Common myeloid progenitor, CD34-positive (primary cell): Measurements from ENCODE around the gene MEF2A.

Experiments used
- CTCF ChIA-PET: fragments of 350-600 bp; sonication (Branson Sonifier 250); formaldehyde crosslinking; loops from one replicate; lab custom pipeline; 2021; ENCODE audit warnings: antibody characterized with exemption; lab: Charles Lee
- POLR2A ChIA-PET: fragments of 350-600 bp; sonication (Branson Sonifier 250); formaldehyde crosslinking; loops from one replicate; lab custom pipeline; 2021; ENCODE audit warnings: antibody characterized with exemption; lab: Charles Lee
- DNase-seq, 3 donors: peaks; one replicate each; pipeline versions ENCODE4 v3.0.0 to v3.0.0-alpha.2; 2013
- H3K27ac ChIP-seq, 2 experiments: 1 replicate in 1 of 2; 2 replicates in 1 of 2; pipeline ENCODE4 v1.7.0; 2013; ENCODE audit warnings: inconsistent platforms in 2 of 2, low read length in 2 of 2, mild to moderate bottlenecking in 2 of 2, low read depth in 1 of 2, moderate library complexity in 1 of 2; ENCODE audit not compliant: severe bottlenecking in 2 of 2, insufficient read depth in 1 of 2, poor library complexity in 1 of 2
- H3K27me3 ChIP-seq, 5 experiments: replicated peaks in 2 of 5; 1 replicate in 3 of 5; 2 replicates in 2 of 5; pipeline versions ENCODE4 v1.6.1 to v1.7.0; 2013; ENCODE audit warnings: low read length in 4 of 5, mild to moderate bottlenecking in 2 of 5, moderate library complexity in 2 of 5, inconsistent platforms in 1 of 5; ENCODE audit not compliant: insufficient read depth in 5 of 5, control insufficient read depth in 4 of 5
- H3K36me3 ChIP-seq, 4 experiments: 1 replicate in 2 of 4; 2 replicates in 2 of 4; pipeline versions ENCODE4 v1.6.1 to v1.7.0; 2013; ENCODE audit warnings: low read length in 3 of 4, control low read depth in 1 of 4, mild to moderate bottlenecking in 1 of 4; ENCODE audit not compliant: control insufficient read depth in 4 of 4, insufficient read depth in 4 of 4
- H3K4me1 ChIP-seq, 4 experiments: 1 replicate in 3 of 4; 2 replicates in 1 of 4; pipeline versions ENCODE4 v1.6.1 to v1.7.1; 2013; ENCODE audit warnings: low read length in 3 of 4, mild to moderate bottlenecking in 3 of 4, control low read depth in 1 of 4, inconsistent platforms in 1 of 4, moderate library complexity in 1 of 4; ENCODE audit not compliant: control insufficient read depth in 4 of 4, insufficient read depth in 4 of 4; ENCODE audit errors: control extremely low read depth in 1 of 4
- H3K4me3 ChIP-seq, 7 experiments: 1 replicate in 4 of 7; 2 replicates in 3 of 7; pipeline versions ENCODE4 v1.5.1 to v1.7.0; 2013; ENCODE audit warnings: mild to moderate bottlenecking in 7 of 7, low read length in 6 of 7, moderate library complexity in 6 of 7, inconsistent platforms in 2 of 7, low read depth in 2 of 7, control low read depth in 1 of 7; ENCODE audit not compliant: insufficient read depth in 4 of 7, control insufficient read depth in 1 of 7; ENCODE audit errors: extremely low read depth in 1 of 7
- H3K9me3 ChIP-seq, 5 experiments: 1 replicate in 4 of 5; 2 replicates in 1 of 5; pipeline versions ENCODE4 v1.6.1 to v1.7.1; 2013; ENCODE audit warnings: low read length in 4 of 5, mild to moderate bottlenecking in 2 of 5, inconsistent platforms in 1 of 5, low read depth in 1 of 5, moderate library complexity in 1 of 5; ENCODE audit not compliant: control insufficient read depth in 4 of 5, insufficient read depth in 2 of 5; ENCODE audit errors: control extremely low read depth in 1 of 5
- WGBS: methylation state at CpG from one replicate; pipeline ENCODE4 v1.1.5; 2013; ENCODE audit not compliant: insufficient coverage; 5-methylcytosine and 5-hydroxymethylcytosine counted together

The MEF2A gene

DNA sequence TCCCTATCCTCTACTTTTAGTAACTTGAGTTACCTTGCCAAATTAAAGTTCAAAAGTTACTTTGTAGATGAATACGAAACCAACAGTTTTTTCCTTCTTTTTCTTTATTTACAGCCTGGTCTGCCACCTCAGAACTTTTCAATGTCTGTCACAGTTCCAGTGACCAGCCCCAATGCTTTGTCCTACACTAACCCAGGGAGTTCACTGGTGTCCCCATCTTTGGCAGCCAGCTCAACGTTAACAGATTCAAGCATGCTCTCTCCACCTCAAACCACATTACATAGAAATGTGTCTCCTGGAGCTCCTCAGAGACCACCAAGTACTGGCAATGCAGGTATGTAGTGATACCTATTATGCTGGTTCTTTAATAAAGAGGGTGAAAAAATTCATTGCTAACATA, 108.5 kb downstream of the MEF2A start:
- Histone ChIP-seq H3K9me3 (no peaks in the 10 kb centered on the region), H3K27ac (no peak overlapping the region), H3K4me3 (no peak overlapping the region), H3K4me1 (no peaks in the 10 kb centered on the region), H3K27me3 (no peaks in the 10 kb centered on the region), H3K36me3 (peaks cover 8 to 49% (median 26%) of the 10 kb centered on the region in 4 experiments)
- DNase-seq: no peak
- WGBS: no CpG with 5 or more reads among the region's 2 CpGs
- CTCF ChIA-PET: no interaction called here
- POLR2A ChIA-PET: no interaction called here

DNA sequence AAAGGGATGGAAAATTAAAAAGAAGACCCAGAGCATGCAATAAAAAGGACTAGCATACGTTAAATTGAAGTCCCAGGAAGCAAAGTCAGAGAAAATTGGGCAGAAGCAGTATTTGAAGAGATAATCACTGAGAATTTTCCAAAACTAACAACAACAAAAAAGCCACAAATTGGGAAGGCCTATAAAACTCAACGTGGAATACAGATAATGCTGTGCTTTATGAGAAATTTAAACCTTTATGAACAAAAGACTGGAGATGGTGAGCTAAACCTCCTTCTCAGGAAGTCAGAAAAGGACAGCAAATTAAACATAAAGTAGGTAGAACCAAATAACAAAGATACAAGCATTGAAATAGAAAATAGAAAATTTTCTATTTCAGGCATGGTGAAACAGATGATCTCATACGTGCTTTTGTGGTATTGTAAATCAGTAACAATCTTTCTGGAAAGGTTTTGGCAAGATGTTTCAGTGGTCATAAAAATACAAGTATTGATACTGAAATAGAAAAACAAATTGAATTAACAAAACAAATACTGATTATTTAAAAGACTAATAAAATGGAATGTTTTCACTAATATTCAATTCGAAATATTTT, 111.9 kb downstream of the MEF2A start:
- H3K27me3 ChIP-seq: no peaks in the 10 kb centered on the region
- no peak overlapping the region for H3K27ac ChIP-seq
- WGBS: 100% methylated on average over 1 of the region's 4 CpGs
- H3K4me1 ChIP-seq: no peaks in the 10 kb centered on the region
- POLR2A ChIA-PET: no interaction called here
- CTCF ChIA-PET: interaction anchor here (1.1 kb wide), 1 partner anchor 10 kb away, joined by 3 read pairs; no protein-coding TSS in a partner anchor
- H3K9me3 ChIP-seq: peaks cover 0 to 1% (median 0%) of the 10 kb centered on the region in 5 experiments
- no peak for DNase-seq
- H3K36me3 ChIP-seq: peaks cover 8 to 48% (median 29%) of the 10 kb centered on the region in 4 experiments
- H3K4me3 ChIP-seq: no peak overlapping the region

DNA sequence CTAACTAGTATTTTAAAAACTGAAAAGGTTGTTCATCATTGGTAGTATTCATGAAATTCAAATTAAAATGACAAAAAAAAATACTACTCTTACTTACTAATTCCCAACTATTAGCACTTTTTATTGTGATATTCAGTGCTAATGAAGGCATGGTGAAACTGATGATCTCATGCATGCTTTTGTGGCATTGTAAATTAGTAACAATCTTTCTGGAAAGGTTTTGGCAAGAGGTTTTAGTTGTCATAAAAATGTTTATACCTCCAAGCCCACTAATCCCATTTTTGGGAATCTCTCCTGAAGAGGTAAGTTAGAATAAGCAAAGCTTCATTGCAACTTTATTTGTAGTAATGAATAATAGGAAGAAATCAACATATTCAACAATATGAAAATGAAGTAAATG, 114.5 kb downstream of the MEF2A start:
- no peak for DNase-seq
- Histone ChIP-seq H3K27me3 (no peaks in the 10 kb centered on the region), H3K4me3 (no peak overlapping the region), H3K9me3 (peaks cover 0 to 13% (median 2%) of the 10 kb centered on the region in 5 experiments), H3K27ac (no peak overlapping the region), H3K4me1 (peaks cover 0 to 1% (median 0%) of the 10 kb centered on the region in 4 experiments), H3K36me3 (peaks cover 4 to 36% (median 23%) of the 10 kb centered on the region in 4 experiments)
- ChIA-PET POLR2A (no interaction called here), CTCF (no interaction called here)

DNA sequence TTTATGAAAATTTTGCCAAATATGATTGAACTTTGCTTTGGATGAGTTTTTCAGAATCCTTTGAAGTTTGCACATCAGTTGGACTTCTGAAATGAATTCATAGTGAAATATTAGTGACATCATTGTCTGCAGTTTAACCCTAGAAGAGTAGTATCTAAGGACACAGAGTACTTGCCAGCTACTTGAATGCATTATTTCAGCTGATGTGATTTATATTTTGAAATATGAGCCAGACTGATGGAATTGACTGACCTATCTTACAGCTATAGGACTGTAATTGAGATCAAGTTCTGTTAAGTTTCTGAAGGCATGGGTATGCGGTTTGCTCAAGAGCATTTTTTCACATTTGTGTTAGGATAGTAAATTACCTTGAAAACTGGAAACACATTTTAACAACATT, 116.2 kb downstream of the MEF2A start:
- Histone ChIP-seq H3K27ac (no peak overlapping the region), H3K36me3 (peaks cover 3 to 33% (median 18%) of the 10 kb centered on the region in 4 experiments), H3K9me3 (peaks cover 1 to 28% (median 4%) of the 10 kb centered on the region in 5 experiments), H3K4me1 (peaks cover 0 to 1% (median 0%) of the 10 kb centered on the region in 4 experiments), H3K27me3 (no peaks in the 10 kb centered on the region), H3K4me3 (no peak overlapping the region)
- ChIA-PET CTCF (no interaction called here), POLR2A (no interaction called here)
- no peak for DNase-seq
- WGBS: no CpG with 5 or more reads among the region's 1 CpG

DNA sequence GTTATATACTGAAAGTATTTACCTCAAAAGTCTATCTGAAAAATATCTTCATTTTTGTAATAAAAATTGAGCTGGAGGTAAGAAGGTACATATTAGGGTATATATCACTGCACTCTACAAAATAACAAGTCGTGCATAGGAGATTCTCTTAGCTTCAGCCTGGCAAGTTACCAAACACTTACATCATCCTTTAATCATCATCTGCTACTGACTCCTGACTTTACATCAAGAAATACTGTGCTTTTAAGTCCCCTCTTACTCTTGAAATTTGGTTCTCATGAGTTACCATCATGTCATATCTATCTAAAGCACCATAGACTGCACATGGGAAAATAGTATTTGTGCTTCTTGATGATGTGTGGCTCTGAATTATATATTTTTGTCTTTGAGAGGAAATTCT, 116.7 kb downstream of the MEF2A start:
- H3K27me3 ChIP-seq: no peaks in the 10 kb centered on the region
- H3K9me3 ChIP-seq: peaks cover 4 to 31% (median 5%) of the 10 kb centered on the region in 5 experiments
- ChIA-PET POLR2A (no interaction called here), CTCF (no interaction called here)
- H3K4me3 ChIP-seq: no peak overlapping the region
- H3K4me1 ChIP-seq: peaks cover 0 to 1% (median 0%) of the 10 kb centered on the region in 4 experiments
- H3K36me3 ChIP-seq: peaks cover 3 to 35% (median 21%) of the 10 kb centered on the region in 4 experiments
- peak in 2 of 3 donors; percentile 8 to 44 for DNase-seq
- WGBS: no CpG with 5 or more reads among the region's 1 CpG
- no peak overlapping the region for H3K27ac ChIP-seq

DNA sequence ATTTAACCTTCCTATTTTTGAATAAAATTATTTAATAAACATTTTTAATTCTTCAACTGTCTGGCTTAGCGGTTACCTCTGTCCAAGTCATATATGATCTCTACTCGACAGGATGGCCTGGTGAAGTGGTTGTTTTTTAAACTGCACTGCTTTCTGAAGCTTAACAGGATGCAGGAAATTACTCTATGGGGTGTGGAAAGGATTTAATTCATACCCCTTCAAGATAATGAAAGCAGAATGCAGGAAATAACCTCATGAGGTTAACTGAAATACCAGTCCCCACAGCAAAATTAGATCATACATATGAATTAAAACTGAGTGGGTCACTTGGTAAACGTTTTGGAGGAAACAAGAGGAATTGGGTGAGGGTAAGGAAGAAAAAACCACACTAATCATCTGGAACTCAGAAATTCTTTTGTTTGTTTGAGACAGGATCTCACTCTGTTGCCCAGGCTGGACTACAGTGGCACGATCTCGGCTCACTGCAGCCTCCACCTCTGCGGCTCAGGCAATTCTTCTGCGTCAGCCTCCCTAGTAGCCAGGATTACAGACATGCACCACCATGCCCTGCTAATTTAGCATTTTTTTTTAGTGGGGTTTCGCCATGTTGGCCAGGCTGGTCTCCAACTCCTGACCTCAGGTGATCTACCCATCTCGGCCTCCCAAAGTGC, 117.4 kb downstream of the MEF2A start:
- no peak overlapping the region for H3K4me3 ChIP-seq
- H3K4me1 ChIP-seq: peaks cover 0 to 1% (median 0%) of the 10 kb centered on the region in 4 experiments
- CTCF ChIA-PET: no interaction called here
- POLR2A ChIA-PET: no interaction called here
- WGBS: 95% methylated on average over 5 of the region's 9 CpGs
- H3K36me3 ChIP-seq: peaks cover 3 to 36% (median 26%) of the 10 kb centered on the region in 4 experiments
- no peak overlapping the region for H3K27ac ChIP-seq
- H3K9me3 ChIP-seq: peaks cover 4 to 36% (median 6%) of the 10 kb centered on the region in 5 experiments
- no peaks in the 10 kb centered on the region for H3K27me3 ChIP-seq
- DNase-seq: peak in 2 of 3 donors; percentile 7 to 25

DNA sequence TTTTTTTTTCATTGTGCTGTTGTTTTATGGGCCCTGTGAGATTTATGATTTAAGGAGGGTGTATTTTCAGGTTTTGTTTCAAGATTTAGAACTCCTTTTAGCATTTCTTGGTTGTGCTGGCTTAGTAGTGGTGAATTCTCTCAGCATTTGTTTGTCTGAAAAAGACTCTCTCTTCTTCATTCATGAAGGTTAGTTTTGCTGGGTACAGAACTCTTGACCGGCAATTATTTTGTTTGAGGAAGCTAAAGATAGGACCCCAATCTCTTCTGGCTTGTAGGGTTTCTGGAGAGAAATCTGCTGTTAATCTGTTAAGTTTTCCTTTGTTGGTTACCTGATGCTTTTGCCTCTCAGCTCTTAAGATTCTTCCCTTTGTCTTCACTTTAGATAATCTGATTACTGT, 120.5 kb downstream of the MEF2A start:
- Histone ChIP-seq H3K27me3 (no peaks in the 10 kb centered on the region), H3K4me1 (peaks cover 0 to 1% (median 0%) of the 10 kb centered on the region in 4 experiments), H3K36me3 (peaks cover 4 to 44% (median 27%) of the 10 kb centered on the region in 4 experiments), H3K4me3 (no peak overlapping the region), H3K27ac (no peak overlapping the region), H3K9me3 (peaks cover 4 to 36% (median 7%) of the 10 kb centered on the region in 5 experiments)
- ChIA-PET CTCF (no interaction called here), POLR2A (interaction anchor here (0.7 kb wide), 1 partner anchor 204 kb away, joined by 3 read pairs; no protein-coding TSS in a partner anchor)
- DNase-seq: peak in 1 of 3 donors; percentile 7
- no CpG with 5 or more reads among the region's 1 CpG for WGBS
